ENCODE results near the gene PLIN5.

GRCh38 chr19:4512070-4512469, 23.0 kb downstream of the PLIN5 start:
- no peak for TF ChIP-seq CTCF (IDR thresholded peaks at IDR 0.05; ENCODE audit: low read length)
- no peak for TF ChIP-seq EZH2 (optimal IDR thresholded peaks at IDR 0.05; ENCODE audit: low read depth, low read length)
